ENCODE data around the gene FTCD. TPM values are rescaled to one million over a fixed set of nuclear protein-coding genes. Genes with fewer than 3 reads are reported as not detected.

Gene FTCD
- total RNA-seq, 1 experiment from 2014 or later: 5.9 TPM

- TF ChIP-seq EZH2 (IDR thresholded peaks at IDR 0.05; ENCODE audit: low read depth) (no peak), CTCF (conservative IDR thresholded peaks at IDR 0.05) (no peak)
- BruUV-seq (replicated peaks): no TSS peak
- H3K79me2 ChIP-seq (ENCODE audit: low read depth): peaks cover 20% of the 10 kb centered on the region; the same call in 1 of the 2 replicates
- no peak overlapping the region for H2AFZ ChIP-seq
- no peaks in the 10 kb centered on the region for H3K36me3 ChIP-seq (ENCODE audit: low read depth)
- H3K9me3 ChIP-seq (ENCODE audit: insufficient read depth, low read depth): peaks cover 5% of the 10 kb centered on the region
- no peak overlapping the region for H3K4me3 ChIP-seq
- H3K27ac ChIP-seq: no peak overlapping the region
- intact Hi-C loops (cut with micrococcal nuclease; ENCODE audit: unreplicated experiment): no loop called here
- ChIA-PET POLR2A (ENCODE audit: unreplicated experiment) (no interaction called here), CTCF (no interaction called here)
- no peak for DNase-seq
- H3K9me2 ChIP-seq (ENCODE audit: insufficient read depth): no peaks in the 10 kb centered on the region
- no peaks in the 10 kb centered on the region for H3F3A ChIP-seq (ENCODE audit: insufficient read depth, low read depth)
- H4K20me1 ChIP-seq (ENCODE audit: insufficient read depth): no peaks in the 10 kb centered on the region
- no peaks in the 10 kb centered on the region; the same call in 1 of the 2 replicates for H3K4me1 ChIP-seq (replicated peaks; ENCODE audit: insufficient read depth)
- H3K27me3 ChIP-seq (ENCODE audit: insufficient read depth, low read depth): no peaks in the 10 kb centered on the region
- H3K4me2 ChIP-seq: no peak overlapping the region
Measured at GRCh38 chr21:46104104-46104503, 51.3 kb downstream of the FTCD start.

- no peaks in the 10 kb centered on the region for H3K27me3 ChIP-seq (ENCODE audit: insufficient read depth, low read depth)
- no peaks in the 10 kb centered on the region for H3K36me3 ChIP-seq (ENCODE audit: low read depth)
- ChIA-PET CTCF (no interaction called here), POLR2A (ENCODE audit: unreplicated experiment) (no interaction called here)
- no peak overlapping the region for H2AFZ ChIP-seq
- BruUV-seq (replicated peaks): no TSS peak
- TF ChIP-seq CTCF (conservative IDR thresholded peaks at IDR 0.05) (no peak), EZH2 (IDR thresholded peaks at IDR 0.05; ENCODE audit: low read depth) (no peak)
- H3F3A ChIP-seq (ENCODE audit: insufficient read depth, low read depth): no peaks in the 10 kb centered on the region
- H3K79me2 ChIP-seq (ENCODE audit: low read depth): peaks cover 20% of the 10 kb centered on the region; the same call in 1 of the 2 replicates
- DNase-seq: no peak
- no peaks in the 10 kb centered on the region for H4K20me1 ChIP-seq (ENCODE audit: insufficient read depth)
- no peak overlapping the region for H3K4me3 ChIP-seq
- H3K9me2 ChIP-seq (ENCODE audit: insufficient read depth): no peaks in the 10 kb centered on the region
- H3K4me1 ChIP-seq (replicated peaks; ENCODE audit: insufficient read depth): no peaks in the 10 kb centered on the region; the same call in 1 of the 2 replicates
- intact Hi-C loops (cut with micrococcal nuclease; ENCODE audit: unreplicated experiment): no loop called here
- peaks cover 5% of the 10 kb centered on the region for H3K9me3 ChIP-seq (ENCODE audit: insufficient read depth, low read depth)
- no peak overlapping the region for H3K27ac ChIP-seq
- no peak overlapping the region for H3K4me2 ChIP-seq
Measured at GRCh38 chr21:46100906-46101305, 54.5 kb downstream of the FTCD start.

GRCh38 chr21:46100426-46100825 lies 55.0 kb downstream of the FTCD start:
- Histone ChIP-seq H3K4me2 (no peak overlapping the region; the same call in 1 of the 2 replicates), H3K4me1 (replicated peaks; ENCODE audit: insufficient read depth) (no peaks in the 10 kb centered on the region; the same call in 1 of the 2 replicates), H3K9me3 (ENCODE audit: insufficient read depth, low read depth) (peaks cover 5% of the 10 kb centered on the region), H4K20me1 (ENCODE audit: insufficient read depth) (no peaks in the 10 kb centered on the region), H3K79me2 (ENCODE audit: low read depth) (peaks cover 20% of the 10 kb centered on the region; the same call in 1 of the 2 replicates), H3K9me2 (ENCODE audit: insufficient read depth) (no peaks in the 10 kb centered on the region), H3K27me3 (ENCODE audit: insufficient read depth, low read depth) (no peaks in the 10 kb centered on the region), H2AFZ (no peak overlapping the region), H3K27ac (no peak overlapping the region), H3K36me3 (ENCODE audit: low read depth) (no peaks in the 10 kb centered on the region), H3K4me3 (no peak overlapping the region), H3F3A (ENCODE audit: insufficient read depth, low read depth) (no peaks in the 10 kb centered on the region)
- POLR2A ChIA-PET (ENCODE audit: unreplicated experiment): no interaction called here
- BruUV-seq (replicated peaks): no TSS peak
- TF ChIP-seq CTCF (conservative IDR thresholded peaks at IDR 0.05) (no peak), EZH2 (IDR thresholded peaks at IDR 0.05; ENCODE audit: low read depth) (no peak)
- no peak for DNase-seq
- CTCF ChIA-PET: no interaction called here
- intact Hi-C loops (cut with micrococcal nuclease; ENCODE audit: unreplicated experiment): no loop called here
